Measurements from ENCODE around the gene WASL. TPM values are rescaled to one million over a fixed set of nuclear protein-coding genes. Genes with fewer than 3 reads are reported as not detected.

Gene WASL
- total RNA-seq, 2 donors from 2014 or later: 37.2 to 43.5 TPM

GRCh38 chr7:123715198-123715597 lies 33.6 kb downstream of the WASL start:
- Histone ChIP-seq H3K27ac (no peak overlapping the region), H3K4me1 (ENCODE audit: control insufficient read depth in 1 of 2, low read depth in 2 of 2) (peaks cover 7 to 23% of the 10 kb centered on the region in 2 donors), H3K9me3 (no peaks in the 10 kb centered on the region), H3K36me3 (no peaks in the 10 kb centered on the region), H3K27me3 (replicated peaks; ENCODE audit: insufficient read depth) (no peaks in the 10 kb centered on the region), H3K4me3 (no peak overlapping the region)
- ATAC-seq (ENCODE audit: insufficient number of reproducible peaks, low FRiP score, low read depth) (no peak), DNase-seq (ENCODE audit: low spot score) (no peak)
- TF ChIP-seq CTCF (IDR thresholded peaks at IDR 0.05): no peak

GRCh38 chr7:123714296-123715080 lies 34.3 kb downstream of the WASL start:
- DNase-seq (ENCODE audit: low spot score): no peak
- Histone ChIP-seq H3K4me3 (no peak overlapping the region), H3K27me3 (replicated peaks; ENCODE audit: insufficient read depth) (no peaks in the 10 kb centered on the region), H3K36me3 (no peaks in the 10 kb centered on the region), H3K27ac (no peak overlapping the region), H3K9me3 (no peaks in the 10 kb centered on the region), H3K4me1 (ENCODE audit: control insufficient read depth in 1 of 2, low read depth in 2 of 2) (peaks cover 7 to 15% of the 10 kb centered on the region in 2 donors)
- TF ChIP-seq CTCF (IDR thresholded peaks at IDR 0.05): no peak
- ATAC-seq (ENCODE audit: insufficient number of reproducible peaks, low FRiP score, low read depth): no peak

GRCh38 chr7:123712619-123713018 lies 36.2 kb downstream of the WASL start:
- DNase-seq (ENCODE audit: low spot score) (no peak), ATAC-seq (ENCODE audit: insufficient number of reproducible peaks, low FRiP score, low read depth) (no peak)
- no peak for TF ChIP-seq CTCF (IDR thresholded peaks at IDR 0.05)
- H3K36me3 ChIP-seq: peaks cover 4% of the 10 kb centered on the region
- H3K27ac ChIP-seq: no peak overlapping the region
- H3K9me3 ChIP-seq: no peaks in the 10 kb centered on the region
- no peak overlapping the region for H3K4me3 ChIP-seq
- peaks cover 7 to 12% of the 10 kb centered on the region in 2 donors for H3K4me1 ChIP-seq (ENCODE audit: control insufficient read depth in 1 of 2, low read depth in 2 of 2)
- H3K27me3 ChIP-seq (replicated peaks; ENCODE audit: insufficient read depth): no peaks in the 10 kb centered on the region

- ATAC-seq (ENCODE audit: insufficient number of reproducible peaks, low FRiP score, low read depth): no peak
- Histone ChIP-seq H3K9me3 (no peaks in the 10 kb centered on the region), H3K4me3 (no peak overlapping the region), H3K27ac (no peak overlapping the region), H3K4me1 (ENCODE audit: control insufficient read depth in 1 of 2, low read depth in 2 of 2) (peaks cover 7 to 12% of the 10 kb centered on the region in 2 donors), H3K27me3 (replicated peaks; ENCODE audit: insufficient read depth) (no peaks in the 10 kb centered on the region), H3K36me3 (peaks cover 9% of the 10 kb centered on the region)
- DNase-seq (ENCODE audit: low spot score): no peak
- TF ChIP-seq CTCF (IDR thresholded peaks at IDR 0.05): no peak
Measured at GRCh38 chr7:123711832-123712293, 36.9 kb downstream of the WASL start.

DNA sequence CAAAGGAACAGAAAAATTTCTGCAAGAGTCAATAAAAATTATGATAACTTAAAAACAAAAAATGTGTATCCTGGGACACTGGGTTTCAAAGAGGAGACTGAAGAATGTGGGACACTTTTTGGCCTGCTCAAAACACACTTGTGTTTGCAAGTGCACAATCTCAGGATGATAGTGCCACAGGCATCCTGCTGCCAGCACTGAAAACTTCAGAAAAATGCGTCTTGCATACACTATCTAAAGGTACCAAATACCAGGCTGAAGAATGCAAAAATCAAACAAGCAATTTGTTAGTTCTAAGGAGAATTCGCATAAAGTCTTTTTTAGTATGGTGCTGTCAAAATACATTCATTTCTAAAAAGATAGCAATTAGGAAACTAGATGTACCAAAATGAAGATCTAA lies 38.1 kb downstream of the WASL start:
- H3K4me3 ChIP-seq: no peak overlapping the region
- H3K36me3 ChIP-seq: peaks cover 9% of the 10 kb centered on the region
- no peaks in the 10 kb centered on the region for H3K9me3 ChIP-seq
- H3K27me3 ChIP-seq (replicated peaks; ENCODE audit: insufficient read depth): no peaks in the 10 kb centered on the region
- no peak overlapping the region for H3K27ac ChIP-seq
- no peak for ATAC-seq (ENCODE audit: insufficient number of reproducible peaks, low FRiP score, low read depth)
- peaks cover 7 to 12% of the 10 kb centered on the region in 2 donors for H3K4me1 ChIP-seq (ENCODE audit: control insufficient read depth in 1 of 2, low read depth in 2 of 2)
- TF ChIP-seq CTCF (IDR thresholded peaks at IDR 0.05): no peak
- no peak for DNase-seq (ENCODE audit: low spot score)
